Measurements from ENCODE around the gene APOL3. TPM values are rescaled to one million over a fixed set of nuclear protein-coding genes. Genes with fewer than 3 reads are reported as not detected.
"Not testable (repeated sequence)": the region's sequence is repeated elsewhere in the genome, so short reads cannot be mapped to it uniquely, and the experiment has no call there.

The APOL3 gene, protein sequence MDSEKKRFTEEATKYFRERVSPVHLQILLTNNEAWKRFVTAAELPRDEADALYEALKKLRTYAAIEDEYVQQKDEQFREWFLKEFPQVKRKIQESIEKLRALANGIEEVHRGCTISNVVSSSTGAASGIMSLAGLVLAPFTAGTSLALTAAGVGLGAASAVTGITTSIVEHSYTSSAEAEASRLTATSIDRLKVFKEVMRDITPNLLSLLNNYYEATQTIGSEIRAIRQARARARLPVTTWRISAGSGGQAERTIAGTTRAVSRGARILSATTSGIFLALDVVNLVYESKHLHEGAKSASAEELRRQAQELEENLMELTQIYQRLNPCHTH
- 100 to 1,000 TPM in 1 of 2 donors, 10 to 100 TPM in 1; 53.1 to 101 TPM for total RNA-seq

DNA sequence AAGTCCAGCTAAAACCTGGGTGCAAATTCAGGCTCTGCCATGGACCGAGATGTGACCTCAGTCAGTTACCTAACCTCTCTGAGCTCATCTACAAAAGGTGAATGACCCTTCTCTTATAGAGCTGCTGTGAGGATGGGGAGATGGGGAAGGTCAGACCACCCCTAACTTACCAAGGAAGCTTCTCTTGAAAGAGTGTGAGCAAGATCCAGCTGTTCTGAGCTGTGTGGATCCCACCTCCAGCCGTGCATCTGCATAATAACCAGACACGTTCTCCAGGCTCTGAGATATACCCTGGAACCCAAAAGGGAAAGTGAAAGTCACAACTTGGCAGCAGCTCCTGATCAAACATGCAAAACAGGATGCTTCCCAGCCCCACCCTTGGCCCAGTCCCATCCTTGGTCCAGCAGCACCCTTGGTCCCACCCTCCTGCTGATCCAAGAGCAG lies at the start of gene APOL3:
Gene APOL3 (minus strand): TSS at position 257 of the 444 bp plus-strand sequence. CDS start 11,700 bp downstream, outside the sequence.
- no peaks in the 10 kb centered on the region for H3K27me3 ChIP-seq (replicated peaks; ENCODE audit: insufficient read depth)
- peak; percentile 39 for ATAC-seq (ENCODE audit: insufficient number of reproducible peaks, low FRiP score, low read depth)
- DNase-seq (ENCODE audit: low spot score), result no peak
- peak within 1 kb of the TSS; percentile 59 to 76 for H3K27ac ChIP-seq
- no peaks in the 10 kb centered on the region for H3K9me3 ChIP-seq
- H3K4me3 ChIP-seq, result peak within 1 kb of the TSS; percentile 69
- peaks cover 33 to 67% of the 10 kb centered on the region in 2 donors for H3K4me1 ChIP-seq (ENCODE audit: control insufficient read depth in 1 of 2, low read depth in 2 of 2)
- TF ChIP-seq, protein P1, sequence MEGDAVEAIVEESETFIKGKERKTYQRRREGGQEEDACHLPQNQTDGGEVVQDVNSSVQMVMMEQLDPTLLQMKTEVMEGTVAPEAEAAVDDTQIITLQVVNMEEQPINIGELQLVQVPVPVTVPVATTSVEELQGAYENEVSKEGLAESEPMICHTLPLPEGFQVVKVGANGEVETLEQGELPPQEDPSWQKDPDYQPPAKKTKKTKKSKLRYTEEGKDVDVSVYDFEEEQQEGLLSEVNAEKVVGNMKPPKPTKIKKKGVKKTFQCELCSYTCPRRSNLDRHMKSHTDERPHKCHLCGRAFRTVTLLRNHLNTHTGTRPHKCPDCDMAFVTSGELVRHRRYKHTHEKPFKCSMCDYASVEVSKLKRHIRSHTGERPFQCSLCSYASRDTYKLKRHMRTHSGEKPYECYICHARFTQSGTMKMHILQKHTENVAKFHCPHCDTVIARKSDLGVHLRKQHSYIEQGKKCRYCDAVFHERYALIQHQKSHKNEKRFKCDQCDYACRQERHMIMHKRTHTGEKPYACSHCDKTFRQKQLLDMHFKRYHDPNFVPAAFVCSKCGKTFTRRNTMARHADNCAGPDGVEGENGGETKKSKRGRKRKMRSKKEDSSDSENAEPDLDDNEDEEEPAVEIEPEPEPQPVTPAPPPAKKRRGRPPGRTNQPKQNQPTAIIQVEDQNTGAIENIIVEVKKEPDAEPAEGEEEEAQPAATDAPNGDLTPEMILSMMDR (IDR thresholded peaks at IDR 0.05), result no peak
- H3K36me3 ChIP-seq, result no peaks in the 10 kb centered on the region

DNA sequence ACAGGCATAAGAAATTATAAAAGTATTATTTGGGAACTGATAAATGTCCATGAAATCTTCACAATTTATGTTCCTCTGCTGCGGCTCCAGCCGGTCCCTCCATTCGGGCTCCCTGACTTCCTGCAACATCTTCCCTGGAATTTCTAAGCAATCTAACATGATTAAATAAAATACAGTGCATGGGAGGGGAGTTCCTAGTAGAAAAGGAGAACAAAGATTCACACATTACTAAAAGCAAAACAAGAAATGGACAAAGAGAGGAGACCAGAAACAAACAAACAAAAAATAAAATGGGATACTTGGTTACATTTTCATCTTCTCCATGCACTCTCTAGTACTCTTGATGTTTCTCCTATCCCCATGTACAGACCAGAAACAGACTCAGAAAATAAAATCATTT lies 49.7 kb upstream of the APOL3 start:
- TF ChIP-seq, protein P1 (IDR thresholded peaks at IDR 0.05), result no peak

DNA sequence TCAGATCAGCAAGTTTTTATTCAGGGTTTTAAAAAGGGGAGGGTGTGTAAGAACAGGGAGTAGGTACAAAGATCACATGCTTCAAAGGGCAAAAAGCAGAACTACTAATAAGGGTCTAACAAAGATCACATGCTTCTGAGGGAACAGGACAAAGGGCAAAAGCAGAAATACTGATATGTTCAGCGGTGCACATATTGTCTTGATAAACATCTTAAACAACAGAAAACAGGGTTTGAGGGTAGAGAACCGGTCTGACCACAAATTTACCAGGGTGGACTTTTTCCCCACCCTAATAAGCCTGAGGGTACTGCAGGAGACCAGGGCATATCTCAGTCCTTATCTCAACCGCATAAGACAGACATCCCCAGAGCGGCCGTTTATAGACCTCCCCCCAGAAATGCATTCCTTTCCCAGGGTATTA lies 48.9 kb upstream of the APOL3 start:
- not testable (repeated sequence) for ATAC-seq (ENCODE audit: insufficient number of reproducible peaks, low FRiP score, low read depth)

More for the DNA sequence above, 49.7 kb upstream of the APOL3 start:
- Histone ChIP-seq H3K9me3 (no peaks in the 10 kb centered on the region), H3K27me3 (replicated peaks; ENCODE audit: insufficient read depth) (no peaks in the 10 kb centered on the region), H3K4me3 (no peak overlapping the region), H3K36me3 (no peaks in the 10 kb centered on the region), H3K27ac (no peak overlapping the region), H3K4me1 (ENCODE audit: control insufficient read depth in 1 of 2, low read depth in 2 of 2) (peaks cover 0 to 7% of the 10 kb centered on the region in 2 donors)
- ATAC-seq (ENCODE audit: insufficient number of reproducible peaks, low FRiP score, low read depth) (no peak), DNase-seq (ENCODE audit: low spot score) (no peak)

DNA sequence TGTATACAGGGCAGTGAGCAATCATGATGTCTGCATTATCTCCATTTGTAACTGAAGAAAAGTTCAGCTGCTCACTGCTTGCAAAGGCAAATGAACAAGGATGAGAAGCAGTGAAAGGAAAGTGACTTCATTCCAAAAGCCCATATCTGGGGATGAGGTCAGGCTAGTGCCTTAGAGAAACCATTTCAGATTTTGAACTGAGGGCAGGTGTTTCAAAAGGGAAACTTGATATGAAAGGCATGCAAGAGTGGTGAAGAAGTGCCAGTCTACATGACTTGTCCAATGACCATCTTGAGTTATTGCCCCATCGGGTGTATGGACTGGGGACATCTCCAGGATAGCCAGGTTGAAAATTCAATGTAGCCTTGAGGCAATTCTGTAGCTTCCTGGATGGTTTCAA lies 48.4 kb upstream of the APOL3 start:
- no peak for DNase-seq (ENCODE audit: low spot score)
- peaks cover 0 to 7% of the 10 kb centered on the region in 2 donors for H3K4me1 ChIP-seq (ENCODE audit: control insufficient read depth in 1 of 2, low read depth in 2 of 2)
- no peak for ATAC-seq (ENCODE audit: insufficient number of reproducible peaks, low FRiP score, low read depth)
- no peak overlapping the region for H3K4me3 ChIP-seq
- no peak overlapping the region for H3K27ac ChIP-seq
- no peaks in the 10 kb centered on the region for H3K9me3 ChIP-seq
- no peaks in the 10 kb centered on the region for H3K27me3 ChIP-seq (replicated peaks; ENCODE audit: insufficient read depth)
- no peaks in the 10 kb centered on the region for H3K36me3 ChIP-seq
- TF ChIP-seq, protein P1 (IDR thresholded peaks at IDR 0.05), result no peak

More for the DNA sequence above, 48.9 kb upstream of the APOL3 start:
- not testable (repeated sequence) for H3K27me3 ChIP-seq (replicated peaks; ENCODE audit: insufficient read depth); H3K4me1 ChIP-seq (ENCODE audit: control insufficient read depth in 1 of 2, low read depth in 2 of 2); H3K4me3 ChIP-seq; H3K36me3 ChIP-seq; H3K9me3 ChIP-seq; DNase-seq (ENCODE audit: low spot score); H3K27ac ChIP-seq

DNA sequence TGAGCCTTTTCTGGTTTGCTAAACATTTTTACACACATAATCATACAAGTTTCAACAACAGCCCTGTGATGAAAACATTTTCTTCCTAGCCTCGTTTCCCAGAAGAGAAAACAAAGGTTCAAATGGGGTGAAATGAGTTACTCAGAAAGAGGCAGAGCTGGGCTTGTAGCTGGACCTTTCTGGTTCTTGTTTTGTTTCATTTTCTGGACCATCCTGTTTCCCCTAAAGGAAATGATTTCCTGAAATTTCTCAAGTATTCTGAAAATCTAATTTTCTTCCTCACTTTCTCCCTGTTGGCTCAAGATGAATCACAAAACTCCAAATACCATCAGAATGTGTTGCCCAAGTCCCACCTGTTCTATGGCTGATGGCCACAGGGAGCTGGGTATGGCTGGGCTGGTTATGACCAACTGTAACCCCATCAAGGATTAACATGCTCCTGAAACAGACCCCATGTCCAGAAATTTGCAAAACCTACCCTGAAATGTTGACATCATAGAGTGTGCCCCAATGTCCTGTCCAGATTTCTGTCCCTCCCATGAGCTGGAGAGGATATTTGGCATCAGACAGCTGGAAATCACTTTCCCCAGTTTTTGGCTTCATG lies 47.7 kb upstream of the APOL3 start:
- ATAC-seq (ENCODE audit: insufficient number of reproducible peaks, low FRiP score, low read depth), result no peak
- no peak for DNase-seq (ENCODE audit: low spot score)
- TF ChIP-seq, protein P1 (IDR thresholded peaks at IDR 0.05), result no peak
- Histone ChIP-seq H3K4me1 (ENCODE audit: control insufficient read depth in 1 of 2, low read depth in 2 of 2) (peaks cover 0 to 7% of the 10 kb centered on the region in 2 donors), H3K27me3 (replicated peaks; ENCODE audit: insufficient read depth) (no peaks in the 10 kb centered on the region), H3K36me3 (no peaks in the 10 kb centered on the region), H3K27ac (no peak overlapping the region), H3K4me3 (no peak overlapping the region), H3K9me3 (no peaks in the 10 kb centered on the region)

Data from thoracic aorta (tissue), 2 donors.